GM23338 (cell line): ENCODE data around the gene SORD. TPM values are rescaled to one million over a fixed set of nuclear protein-coding genes. Genes with fewer than 3 reads are reported as not detected.

Source experiments
- ATAC-seq: fragments of 200-7000 bp; cut with Tn5 transposase; 3 replicates; pipeline ENCODE4 v1.9.1; 2020
- DNase-seq: peaks from one replicate; pipeline ENCODE4 v3.0.0-alpha.2; 2015; ENCODE audit warnings: low spot score
- H2AFZ ChIP-seq: fragments of 200-600 bp; sonication (generic); 2 replicates; pipeline ENCODE4 v1.8.0; 2016; ENCODE audit warnings: antibody characterized with exemption, mild to moderate bottlenecking, moderate library complexity
- H3F3A ChIP-seq: fragments of 200-600 bp; sonication (generic); replicated peaks from 2 replicates; pipeline ENCODE4 v1.8.0; 2017; ENCODE audit warnings: antibody characterized with exemption, mixed run types, low read depth
- H3K27ac ChIP-seq: fragments of 200-600 bp; sonication (generic); 2 replicates; pipeline ENCODE4 v1.6.1; 2016; ENCODE audit warnings: low read depth
- H3K27me3 ChIP-seq: fragments of 200-600 bp; sonication (generic); 2 replicates; pipeline ENCODE4 v1.8.0; 2016; ENCODE audit warnings: mild to moderate bottlenecking, mixed run types, moderate library complexity; ENCODE audit not compliant: insufficient read depth
- H3K36me3 ChIP-seq: fragments of 200-600 bp; sonication (generic); 2 replicates; pipeline ENCODE4 v1.8.0; 2016; ENCODE audit warnings: mild to moderate bottlenecking; ENCODE audit not compliant: insufficient read depth
- H3K4me1 ChIP-seq: fragments of 200-600 bp; sonication (generic); 2 replicates; pipeline ENCODE4 v1.8.0; 2016; ENCODE audit warnings: mild to moderate bottlenecking, moderate library complexity; ENCODE audit not compliant: insufficient read depth
- H3K4me2 ChIP-seq: fragments of 200-600 bp; sonication (generic); 2 replicates; pipeline ENCODE4 v1.7.1; 2017; ENCODE audit warnings: mixed run types
- H3K4me3 ChIP-seq: fragments of 200-600 bp; sonication (generic); 2 replicates; pipeline ENCODE4 v1.6.1; 2016; ENCODE audit warnings: mixed run types
- H3K79me2 ChIP-seq: fragments of 200-600 bp; sonication (generic); replicated peaks from 2 replicates; pipeline ENCODE4 v1.8.0; 2017; ENCODE audit warnings: mild to moderate bottlenecking; ENCODE audit not compliant: insufficient read depth
- H3K9me2 ChIP-seq: fragments of 200-600 bp; sonication (generic); 2 replicates; pipeline ENCODE4 v1.8.0; 2017; ENCODE audit not compliant: insufficient read depth
- H4K20me1 ChIP-seq: fragments of 200-600 bp; sonication (generic); replicated peaks from 2 replicates; pipeline ENCODE4 v1.8.0; 2017; ENCODE audit warnings: mild to moderate bottlenecking; ENCODE audit not compliant: insufficient read depth
- H3K27ac Mint-ChIP-seq: 2 replicates; pipeline ENCODE4 v1.8.0; 2020; ENCODE audit warnings: inconsistent platforms, mild to moderate bottlenecking, moderate library complexity, mixed read lengths
- H3K27me3 Mint-ChIP-seq: 3 replicates; pipeline ENCODE4 v1.8.0; 2022; ENCODE audit warnings: low read depth, mild to moderate bottlenecking, moderate library complexity, mixed read lengths, inconsistent platforms; ENCODE audit not compliant: insufficient read depth, poor library complexity
- H3K36me3 Mint-ChIP-seq: 3 replicates; pipeline ENCODE4 v1.8.0; 2021; ENCODE audit warnings: low read depth, mild to moderate bottlenecking, inconsistent platforms, moderate library complexity, mixed read lengths
- H3K4me1 Mint-ChIP-seq: 3 replicates; pipeline ENCODE4 v1.8.0; 2020; ENCODE audit warnings: mild to moderate bottlenecking, inconsistent platforms, mixed read lengths
- H3K4me3 Mint-ChIP-seq: 3 replicates; pipeline ENCODE4 v1.8.0; 2021; ENCODE audit warnings: moderate library complexity, mild to moderate bottlenecking, inconsistent platforms, mixed read lengths
- H3K9me3 Mint-ChIP-seq: 3 replicates; pipeline ENCODE4 v1.8.0; 2020; ENCODE audit warnings: moderate library complexity, mild to moderate bottlenecking, inconsistent platforms, mixed read lengths
- CREB1 ChIP-seq: fragments of 250-450 bp; sonication (Bioruptor Pico); IDR thresholded peaks from 2 replicates; pipeline ENCODE4 v1.5.0; 2020; ENCODE audit warnings: low read depth, mild to moderate bottlenecking, moderate library complexity
- EZH2 ChIP-seq: fragments of 200-600 bp; sonication (generic); IDR thresholded peaks from one replicate; pipeline ENCODE4 v1.8.0; 2017; ENCODE audit warnings: antibody characterized with exemption, mild to moderate bottlenecking, low read depth; ENCODE audit not compliant: unreplicated experiment
- EZH2phosphoT487 ChIP-seq: fragments of 200-600 bp; sonication (generic); IDR thresholded peaks from one replicate; pipeline ENCODE4 v1.8.1; 2018; ENCODE audit warnings: antibody characterized with exemption; ENCODE audit not compliant: unreplicated experiment
- JUNB ChIP-seq: IDR thresholded peaks from one replicate; pipeline ENCODE4 v1.6.1; 2016; ENCODE audit warnings: antibody characterized with exemption; ENCODE audit not compliant: unreplicated experiment
- NANOG ChIP-seq: IDR thresholded peaks from 2 replicates; pipeline ENCODE4 v1.6.1; 2016; ENCODE audit warnings: antibody characterized with exemption, borderline replicate concordance
- POLR2AphosphoS5 ChIP-seq: IDR thresholded peaks from 2 replicates; pipeline ENCODE4 v1.6.1; 2016; ENCODE audit warnings: antibody characterized with exemption, low read depth
- STAT1 ChIP-seq: IDR thresholded peaks from one replicate; pipeline ENCODE4 v1.6.1; 2016; ENCODE audit warnings: antibody characterized with exemption; ENCODE audit not compliant: unreplicated experiment
- ZNF114 ChIP-seq: fragments of 250-450 bp; sonication (Bioruptor Pico); IDR thresholded peaks from 2 replicates; pipeline ENCODE4 v1.5.0; 2020; ENCODE audit warnings: mild to moderate bottlenecking, moderate library complexity
- ZNF331 ChIP-seq: fragments of 250-450 bp; sonication (Bioruptor Pico); IDR thresholded peaks from 2 replicates; pipeline ENCODE4 v1.5.0; 2020; ENCODE audit warnings: low read depth, mild to moderate bottlenecking, moderate library complexity
- polyA plus RNA-seq: library from polyadenylated mRNA; unstranded; fragments of >200 nt; fragmentation: Nextera tagmentation; extraction: Ambion mirVana; gene quantifications from 2 replicates; pipeline ENCODE4 v1.2.1, GENCODE V29; 2016
- total RNA-seq: library from RNA; depleted of rRNA; stranded (reverse); fragments of >200 nt; shearing (Covaris generic); gene quantifications from 2 replicates; pipeline ENCODE4 v1.2.3, GENCODE V29; 2014
- TF ChIP-seq, protein P1 (sequence below): IDR thresholded peaks from 2 replicates; pipeline ENCODE4 v1.6.1; 2016; ENCODE audit warnings: antibody characterized with exemption
- TF ChIP-seq, protein P2 (sequence below), 2 experiments: fragments of 200-600 bp in 1 of 2; sonication (generic) in 1 of 2; conservative IDR thresholded peaks; 2 replicates each; pipeline versions ENCODE4 v1.5.1 to v1.6.1; 2016 to 2017; ENCODE audit warnings: antibody characterized with exemption in 2 of 2, low read depth in 2 of 2, mild to moderate bottlenecking in 2 of 2, moderate library complexity in 1 of 2
- TF ChIP-seq, protein P3 (sequence below): fragments of 250-450 bp; sonication (Bioruptor Pico); IDR thresholded peaks from 2 replicates; pipeline ENCODE4 v1.5.0; 2020; ENCODE audit warnings: mild to moderate bottlenecking, moderate library complexity

The SORD gene
- total and polyA plus RNA-seq, 2 experiments from 2014 or later: 12.5 to 55.0 TPM

DNA sequence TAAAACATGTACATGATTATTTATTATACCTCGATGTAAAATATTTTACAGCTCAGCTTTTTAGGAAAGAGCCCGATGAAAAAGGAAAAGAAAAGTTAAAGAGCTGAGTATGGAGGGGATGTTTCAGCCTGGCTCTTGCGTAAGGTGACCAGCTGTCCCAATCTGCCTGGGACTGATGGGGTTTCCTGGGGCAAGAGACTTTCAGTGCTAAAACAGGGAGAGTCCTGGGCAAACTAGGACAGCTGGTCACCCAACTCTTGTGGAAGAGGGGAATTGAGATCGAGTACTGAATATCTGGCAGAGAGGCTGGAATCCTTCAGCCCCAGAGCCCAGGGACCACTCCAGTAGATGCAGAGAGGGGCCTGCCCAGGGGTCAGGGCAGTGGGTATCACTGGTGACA is 70.0 kb downstream of the SORD start:
- Histone ChIP-seq H3K4me1 (no peaks in the 10 kb centered on the region), H3K36me3 (no peaks in the 10 kb centered on the region), H3K4me2 (no peak overlapping the region), H3K79me2 (no peaks in the 10 kb centered on the region), H3F3A (no peaks in the 10 kb centered on the region), H3K9me2 (no peaks in the 10 kb centered on the region), H3K27ac (no peak overlapping the region), H2AFZ (no peak overlapping the region), H3K4me3 (no peak overlapping the region), H4K20me1 (no peaks in the 10 kb centered on the region), H3K27me3 (no peaks in the 10 kb centered on the region)
- DNase-seq (no peak), ATAC-seq (no peak)
- Mint-ChIP-seq H3K27me3 (peaks cover 2% of the 10 kb centered on the region), H3K9me3 (no peaks in the 10 kb centered on the region), H3K27ac (no peak overlapping the region), H3K4me3 (no peak overlapping the region), H3K36me3 (no peaks in the 10 kb centered on the region), H3K4me1 (no peaks in the 10 kb centered on the region)
- no peak for TF ChIP-seq NANOG
- no peak for TF ChIP-seq EZH2
- TF ChIP-seq EZH2phosphoT487: no peak
- TF ChIP-seq POLR2AphosphoS5: no peak
- TF ChIP-seq ZNF114 (CRISPR knock-in tag): no peak
- no peak for TF ChIP-seq JUNB
- TF ChIP-seq, protein P1, sequence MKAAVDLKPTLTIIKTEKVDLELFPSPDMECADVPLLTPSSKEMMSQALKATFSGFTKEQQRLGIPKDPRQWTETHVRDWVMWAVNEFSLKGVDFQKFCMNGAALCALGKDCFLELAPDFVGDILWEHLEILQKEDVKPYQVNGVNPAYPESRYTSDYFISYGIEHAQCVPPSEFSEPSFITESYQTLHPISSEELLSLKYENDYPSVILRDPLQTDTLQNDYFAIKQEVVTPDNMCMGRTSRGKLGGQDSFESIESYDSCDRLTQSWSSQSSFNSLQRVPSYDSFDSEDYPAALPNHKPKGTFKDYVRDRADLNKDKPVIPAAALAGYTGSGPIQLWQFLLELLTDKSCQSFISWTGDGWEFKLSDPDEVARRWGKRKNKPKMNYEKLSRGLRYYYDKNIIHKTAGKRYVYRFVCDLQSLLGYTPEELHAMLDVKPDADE: no peak
- TF ChIP-seq STAT1: no peak
- no peak for TF ChIP-seq CREB1 (CRISPR knock-in tag)

DNA sequence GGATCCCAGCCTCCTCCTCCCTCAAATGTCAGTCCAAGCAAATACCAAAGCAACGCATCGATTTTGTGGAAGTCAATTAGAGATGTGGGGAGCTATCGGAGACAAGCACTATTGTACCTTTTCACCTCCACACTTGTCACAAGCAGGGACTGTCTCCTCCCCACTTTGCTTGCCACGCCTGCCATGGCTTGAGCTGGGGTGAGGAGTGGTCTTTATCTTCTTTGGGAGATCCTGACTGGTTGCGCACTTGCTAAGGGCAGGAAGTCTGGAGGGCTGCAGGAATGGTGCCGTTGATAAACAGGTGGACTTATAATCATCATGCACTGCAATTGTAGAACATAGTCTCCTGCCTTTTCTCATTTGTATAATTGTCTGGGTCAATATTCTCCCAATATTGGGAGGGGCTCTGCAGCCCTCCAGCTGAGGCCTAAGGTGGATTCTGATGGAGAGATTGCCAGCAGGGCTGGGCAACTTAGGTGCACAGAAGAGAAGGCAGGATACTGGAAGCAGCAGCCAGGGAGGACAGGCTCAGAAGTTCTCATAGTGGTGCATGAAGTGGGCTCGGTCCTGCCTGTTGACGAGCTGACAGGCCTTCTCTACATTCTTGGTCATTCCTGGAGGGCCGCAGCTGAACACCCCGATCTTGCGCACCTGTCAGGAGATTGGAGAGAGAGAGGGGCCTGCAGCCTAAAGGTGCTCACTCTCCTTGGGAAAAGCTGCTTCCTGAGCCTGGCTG is 70.8 kb downstream of the SORD start:
- Mint-ChIP-seq H3K36me3 (no peaks in the 10 kb centered on the region), H3K4me3 (no peak overlapping the region), H3K27ac (no peak overlapping the region), H3K9me3 (no peaks in the 10 kb centered on the region; the same call in 2 of the 3 replicates), H3K27me3 (peaks cover 2% of the 10 kb centered on the region), H3K4me1 (no peaks in the 10 kb centered on the region)
- Histone ChIP-seq H3F3A (no peaks in the 10 kb centered on the region), H3K9me2 (no peaks in the 10 kb centered on the region), H2AFZ (no peak overlapping the region), H3K4me3 (no peak overlapping the region), H3K36me3 (no peaks in the 10 kb centered on the region), H3K27me3 (no peaks in the 10 kb centered on the region), H4K20me1 (no peaks in the 10 kb centered on the region), H3K27ac (no peak overlapping the region), H3K79me2 (no peaks in the 10 kb centered on the region), H3K4me1 (no peaks in the 10 kb centered on the region), H3K4me2 (no peak overlapping the region)
- ATAC-seq (no peak), DNase-seq (no peak)
- TF ChIP-seq, protein P2, sequence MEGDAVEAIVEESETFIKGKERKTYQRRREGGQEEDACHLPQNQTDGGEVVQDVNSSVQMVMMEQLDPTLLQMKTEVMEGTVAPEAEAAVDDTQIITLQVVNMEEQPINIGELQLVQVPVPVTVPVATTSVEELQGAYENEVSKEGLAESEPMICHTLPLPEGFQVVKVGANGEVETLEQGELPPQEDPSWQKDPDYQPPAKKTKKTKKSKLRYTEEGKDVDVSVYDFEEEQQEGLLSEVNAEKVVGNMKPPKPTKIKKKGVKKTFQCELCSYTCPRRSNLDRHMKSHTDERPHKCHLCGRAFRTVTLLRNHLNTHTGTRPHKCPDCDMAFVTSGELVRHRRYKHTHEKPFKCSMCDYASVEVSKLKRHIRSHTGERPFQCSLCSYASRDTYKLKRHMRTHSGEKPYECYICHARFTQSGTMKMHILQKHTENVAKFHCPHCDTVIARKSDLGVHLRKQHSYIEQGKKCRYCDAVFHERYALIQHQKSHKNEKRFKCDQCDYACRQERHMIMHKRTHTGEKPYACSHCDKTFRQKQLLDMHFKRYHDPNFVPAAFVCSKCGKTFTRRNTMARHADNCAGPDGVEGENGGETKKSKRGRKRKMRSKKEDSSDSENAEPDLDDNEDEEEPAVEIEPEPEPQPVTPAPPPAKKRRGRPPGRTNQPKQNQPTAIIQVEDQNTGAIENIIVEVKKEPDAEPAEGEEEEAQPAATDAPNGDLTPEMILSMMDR (conservative IDR thresholded peaks at IDR 0.05; ENCODE audit: low read depth in 2 of 2): no peak
- TF ChIP-seq, protein P1: no peak
- TF ChIP-seq ZNF331 (CRISPR knock-in tag) (no peak), EZH2phosphoT487 (no peak), EZH2 (no peak)
- TF ChIP-seq, protein P3, sequence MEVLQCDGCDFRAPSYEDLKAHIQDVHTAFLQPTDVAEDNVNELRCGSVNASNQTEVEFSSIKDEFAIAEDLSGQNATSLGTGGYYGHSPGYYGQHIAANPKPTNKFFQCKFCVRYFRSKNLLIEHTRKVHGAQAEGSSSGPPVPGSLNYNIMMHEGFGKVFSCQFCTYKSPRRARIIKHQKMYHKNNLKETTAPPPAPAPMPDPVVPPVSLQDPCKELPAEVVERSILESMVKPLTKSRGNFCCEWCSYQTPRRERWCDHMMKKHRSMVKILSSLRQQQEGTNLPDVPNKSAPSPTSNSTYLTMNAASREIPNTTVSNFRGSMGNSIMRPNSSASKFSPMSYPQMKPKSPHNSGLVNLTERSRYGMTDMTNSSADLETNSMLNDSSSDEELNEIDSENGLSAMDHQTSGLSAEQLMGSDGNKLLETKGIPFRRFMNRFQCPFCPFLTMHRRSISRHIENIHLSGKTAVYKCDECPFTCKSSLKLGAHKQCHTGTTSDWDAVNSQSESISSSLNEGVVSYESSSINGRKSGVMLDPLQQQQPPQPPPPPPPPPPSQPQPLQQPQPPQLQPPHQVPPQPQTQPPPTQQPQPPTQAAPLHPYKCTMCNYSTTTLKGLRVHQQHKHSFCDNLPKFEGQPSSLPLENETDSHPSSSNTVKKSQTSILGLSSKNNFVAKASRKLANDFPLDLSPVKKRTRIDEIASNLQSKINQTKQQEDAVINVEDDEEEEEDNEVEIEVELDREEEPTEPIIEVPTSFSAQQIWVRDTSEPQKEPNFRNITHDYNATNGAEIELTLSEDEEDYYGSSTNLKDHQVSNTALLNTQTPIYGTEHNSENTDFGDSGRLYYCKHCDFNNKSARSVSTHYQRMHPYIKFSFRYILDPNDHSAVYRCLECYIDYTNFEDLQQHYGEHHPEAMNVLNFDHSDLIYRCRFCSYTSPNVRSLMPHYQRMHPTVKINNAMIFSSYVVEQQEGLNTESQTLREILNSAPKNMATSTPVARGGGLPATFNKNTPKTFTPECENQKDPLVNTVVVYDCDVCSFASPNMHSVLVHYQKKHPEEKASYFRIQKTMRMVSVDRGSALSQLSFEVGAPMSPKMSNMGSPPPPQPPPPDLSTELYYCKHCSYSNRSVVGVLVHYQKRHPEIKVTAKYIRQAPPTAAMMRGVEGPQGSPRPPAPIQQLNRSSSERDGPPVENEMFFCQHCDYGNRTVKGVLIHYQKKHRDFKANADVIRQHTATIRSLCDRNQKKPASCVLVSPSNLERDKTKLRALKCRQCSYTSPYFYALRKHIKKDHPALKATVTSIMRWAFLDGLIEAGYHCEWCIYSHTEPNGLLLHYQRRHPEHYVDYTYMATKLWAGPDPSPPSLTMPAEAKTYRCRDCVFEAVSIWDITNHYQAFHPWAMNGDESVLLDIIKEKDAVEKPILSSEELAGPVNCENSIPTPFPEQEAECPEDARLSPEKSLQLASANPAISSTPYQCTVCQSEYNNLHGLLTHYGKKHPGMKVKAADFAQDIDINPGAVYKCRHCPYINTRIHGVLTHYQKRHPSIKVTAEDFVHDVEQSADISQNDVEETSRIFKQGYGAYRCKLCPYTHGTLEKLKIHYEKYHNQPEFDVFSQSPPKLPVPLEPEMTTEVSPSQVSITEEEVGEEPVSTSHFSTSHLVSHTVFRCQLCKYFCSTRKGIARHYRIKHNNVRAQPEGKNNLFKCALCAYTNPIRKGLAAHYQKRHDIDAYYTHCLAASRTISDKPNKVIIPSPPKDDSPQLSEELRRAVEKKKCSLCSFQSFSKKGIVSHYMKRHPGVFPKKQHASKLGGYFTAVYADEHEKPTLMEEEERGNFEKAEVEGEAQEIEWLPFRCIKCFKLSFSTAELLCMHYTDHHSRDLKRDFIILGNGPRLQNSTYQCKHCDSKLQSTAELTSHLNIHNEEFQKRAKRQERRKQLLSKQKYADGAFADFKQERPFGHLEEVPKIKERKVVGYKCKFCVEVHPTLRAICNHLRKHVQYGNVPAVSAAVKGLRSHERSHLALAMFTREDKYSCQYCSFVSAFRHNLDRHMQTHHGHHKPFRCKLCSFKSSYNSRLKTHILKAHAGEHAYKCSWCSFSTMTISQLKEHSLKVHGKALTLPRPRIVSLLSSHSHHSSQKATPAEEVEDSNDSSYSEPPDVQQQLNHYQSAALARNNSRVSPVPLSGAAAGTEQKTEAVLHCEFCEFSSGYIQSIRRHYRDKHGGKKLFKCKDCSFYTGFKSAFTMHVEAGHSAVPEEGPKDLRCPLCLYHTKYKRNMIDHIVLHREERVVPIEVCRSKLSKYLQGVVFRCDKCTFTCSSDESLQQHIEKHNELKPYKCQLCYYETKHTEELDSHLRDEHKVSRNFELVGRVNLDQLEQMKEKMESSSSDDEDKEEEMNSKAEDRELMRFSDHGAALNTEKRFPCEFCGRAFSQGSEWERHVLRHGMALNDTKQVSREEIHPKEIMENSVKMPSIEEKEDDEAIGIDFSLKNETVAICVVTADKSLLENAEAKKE (CRISPR knock-in tag): no peak
